WTC11 (cell line): ENCODE measurements around the gene CYP21A2. TPM values are rescaled to one million over a fixed set of nuclear protein-coding genes. Genes with fewer than 3 reads are reported as not detected.

Experiments used
- ATAC-seq: fragments of 200-7000 bp; cut with Tn5 transposase; 2 replicates; pipeline ENCODE4 v1.10.0; 2021; ENCODE audit warnings: mild to moderate bottlenecking, moderate library complexity
- CTCF ChIA-PET: fragments of 300-600 bp; sonication (Branson Sonifier 250); formaldehyde crosslinking; loops from one replicate; lab custom pipeline; 2021; ENCODE audit warnings: antibody characterized with exemption; lab: Charles Lee
- POLR2A ChIA-PET: fragments of 350-600 bp; sonication (Branson Sonifier 250); formaldehyde crosslinking; loops from one replicate; lab custom pipeline; 2021; ENCODE audit warnings: antibody characterized with exemption; lab: Charles Lee
- DNase-seq: peaks from one replicate; pipeline ENCODE4 v3.0.0; 2021; ENCODE audit warnings: low spot score
- H3K27ac Mint-ChIP-seq: 2 replicates; pipeline ENCODE4 v1.8.0; 2021; ENCODE audit warnings: mixed read lengths
- H3K27me3 Mint-ChIP-seq: 2 replicates; pipeline ENCODE4 v1.8.0; 2021; ENCODE audit warnings: low read depth, mild to moderate bottlenecking, moderate library complexity, mixed read lengths
- H3K36me3 Mint-ChIP-seq: 2 replicates; pipeline ENCODE4 v1.8.0; 2021; ENCODE audit warnings: mixed read lengths
- H3K4me1 Mint-ChIP-seq: 2 replicates; pipeline ENCODE4 v1.8.0; 2022; ENCODE audit warnings: mixed read lengths
- H3K4me3 Mint-ChIP-seq: 2 replicates; pipeline ENCODE4 v1.8.0; 2021; ENCODE audit warnings: mild to moderate bottlenecking, moderate library complexity, mixed read lengths
- H3K9me3 Mint-ChIP-seq: 2 replicates; pipeline ENCODE4 v1.8.0; 2021; ENCODE audit warnings: mixed read lengths
- ATF2 ChIP-seq: sonication (generic); formaldehyde crosslinking; IDR thresholded peaks from 2 replicates; pipeline ENCODE4 v1.8.1; 2022; ENCODE audit warnings: low read depth, missing genetic modification reagents, borderline replicate concordance
- CDX4 ChIP-seq: fragments of 250-450 bp; sonication (Bioruptor Pico); IDR thresholded peaks from 2 replicates; pipeline ENCODE4 v1.9.0; 2021; ENCODE audit warnings: moderate library complexity, mild to moderate bottlenecking, inconsistent platforms, borderline replicate concordance
- CTCF ChIP-seq: fragments of 200-600 bp; IDR thresholded peaks from 2 replicates; pipeline ENCODE4 v1.8.0; 2022; ENCODE audit warnings: antibody characterized with exemption
- E2F5 ChIP-seq: sonication (generic); formaldehyde crosslinking; IDR thresholded peaks from 2 replicates; pipeline ENCODE4 v1.8.1; 2022; ENCODE audit warnings: mild to moderate bottlenecking, moderate library complexity, missing genetic modification reagents
- FOXP1 ChIP-seq: sonication (generic); formaldehyde crosslinking; IDR thresholded peaks from 2 replicates; pipeline ENCODE4 v1.8.0; 2022; ENCODE audit warnings: missing genetic modification reagents, mild to moderate bottlenecking, moderate library complexity, borderline replicate concordance
- GABPB1 ChIP-seq: sonication (generic); formaldehyde crosslinking; IDR thresholded peaks from 2 replicates; pipeline ENCODE4 v1.8.1; 2023; ENCODE audit warnings: mild to moderate bottlenecking, missing genetic modification reagents
- NFATC4 ChIP-seq: fragments of 250-450 bp; sonication (Bioruptor Pico); IDR thresholded peaks from 2 replicates; pipeline ENCODE4 v1.9.0; 2021; ENCODE audit warnings: mild to moderate bottlenecking
- NFYB ChIP-seq: sonication (generic); formaldehyde crosslinking; conservative IDR thresholded peaks from 2 replicates; pipeline ENCODE4 v1.8.0; 2022; ENCODE audit warnings: low read depth, missing genetic modification reagents
- NR2C2 ChIP-seq: sonication (generic); formaldehyde crosslinking; IDR thresholded peaks from 2 replicates; pipeline ENCODE4 v1.8.0; 2022; ENCODE audit warnings: mild to moderate bottlenecking, missing genetic modification reagents
- OVOL2 ChIP-seq: fragments of 250-450 bp; sonication (Bioruptor Pico); IDR thresholded peaks from 2 replicates; pipeline ENCODE4 v1.9.0; 2021; ENCODE audit warnings: mild to moderate bottlenecking, borderline replicate concordance
- PRDM15 ChIP-seq: sonication (generic); formaldehyde crosslinking; IDR thresholded peaks from 2 replicates; pipeline ENCODE4 v1.8.0; 2022; ENCODE audit warnings: missing genetic modification reagents
- RELA ChIP-seq: sonication (generic); formaldehyde crosslinking; IDR thresholded peaks from 2 replicates; pipeline ENCODE4 v1.8.1; 2022; ENCODE audit warnings: missing genetic modification reagents, mild to moderate bottlenecking, borderline replicate concordance
- TCF7 ChIP-seq: sonication (generic); formaldehyde crosslinking; IDR thresholded peaks from 2 replicates; pipeline ENCODE4 v1.8.0; 2022; ENCODE audit warnings: mild to moderate bottlenecking, low read depth, missing genetic modification reagents, moderate library complexity
- ZNF232 ChIP-seq: sonication (generic); formaldehyde crosslinking; IDR thresholded peaks from 2 replicates; pipeline ENCODE4 v1.8.0; 2022; ENCODE audit warnings: mild to moderate bottlenecking, missing genetic modification reagents
- ZNF317 ChIP-seq: sonication (generic); formaldehyde crosslinking; IDR thresholded peaks from 2 replicates; pipeline ENCODE4 v1.8.1; 2023; ENCODE audit warnings: low read depth, mild to moderate bottlenecking, moderate library complexity, missing genetic modification reagents, borderline replicate concordance
- ZNF423 ChIP-seq: fragments of 250-450 bp; sonication (Bioruptor Pico); IDR thresholded peaks from 2 replicates; pipeline ENCODE4 v2.1.2; 2022; ENCODE audit warnings: mild to moderate bottlenecking, moderate library complexity
- ZNF532 ChIP-seq: fragments of 250-450 bp; sonication (Bioruptor Pico); IDR thresholded peaks from 2 replicates; pipeline ENCODE4 v1.9.0; 2021; ENCODE audit warnings: mild to moderate bottlenecking, borderline replicate concordance
- ZNF671 ChIP-seq: fragments of 250-450 bp; sonication (Bioruptor Pico); IDR thresholded peaks from 2 replicates; pipeline ENCODE4 v1.8.0; 2021; ENCODE audit warnings: mild to moderate bottlenecking
- total RNA-seq: library from RNA; stranded (reverse); gene quantifications from 3 replicates; pipeline ENCODE4 v1.2.3, GENCODE V29; 2021

CYP21A2 gene
- total RNA-seq, 1 experiment from 2014 or later = 1.2 TPM

GRCh38 chr6:32073101-32073500 is 34.9 kb downstream of the CYP21A2 start:
- no peak for ATAC-seq
- H3K36me3 Mint-ChIP-seq = no peaks in the 10 kb centered on the region
- CTCF ChIA-PET = interaction anchor here (1.0 to 1.8 kb wide), 2 partner anchors 45 to 172 kb away, joined by 3 read pairs; no protein-coding TSS in a partner anchor
- H3K9me3 Mint-ChIP-seq = no peaks in the 10 kb centered on the region
- H3K27ac Mint-ChIP-seq = no peak overlapping the region; the same call in 1 of the 2 replicates
- TF ChIP-seq PRDM15 (CRISPR knock-in tag) (no peak), ZNF317 (no peak), ZNF423 (CRISPR knock-in tag) (peak; percentile 39; the same call in 1 of the 2 replicates)
- TF ChIP-seq, all 79 proteins: peak for 1
- H3K4me3 Mint-ChIP-seq = no peak overlapping the region
- H3K27me3 Mint-ChIP-seq = no peaks in the 10 kb centered on the region
- DNase-seq = no peak
- H3K4me1 Mint-ChIP-seq = peaks cover 13% of the 10 kb centered on the region
- POLR2A ChIA-PET = interaction anchor here (0.7 kb wide), 1 partner anchor 191 kb away, joined by 3 read pairs; no protein-coding TSS in a partner anchor

GRCh38 chr6:32073613-32074012 is 35.4 kb downstream of the CYP21A2 start:
- DNase-seq (no peak), ATAC-seq (no peak)
- peaks cover 13% of the 10 kb centered on the region for H3K4me1 Mint-ChIP-seq
- H3K27me3 Mint-ChIP-seq = no peaks in the 10 kb centered on the region
- no peak overlapping the region for H3K27ac Mint-ChIP-seq
- CTCF ChIA-PET = interaction anchor here (1.0 to 1.8 kb wide), 2 partner anchors 44 to 172 kb away, joined by 3 read pairs; no protein-coding TSS in a partner anchor
- H3K4me3 Mint-ChIP-seq = no peak overlapping the region
- no peaks in the 10 kb centered on the region for H3K36me3 Mint-ChIP-seq
- TF ChIP-seq ZNF232 (CRISPR knock-in tag) (no peak), ZNF671 (CRISPR knock-in tag) (no peak), NFATC4 (CRISPR knock-in tag) (no peak), ZNF532 (CRISPR knock-in tag) (no peak), NR2C2 (CRISPR knock-in tag) (no peak), E2F5 (CRISPR knock-in tag) (no peak), PRDM15 (CRISPR knock-in tag) (no peak), CDX4 (no peak), OVOL2 (CRISPR knock-in tag) (no peak), TCF7 (no peak), RELA (CRISPR knock-in tag) (no peak), ATF2 (CRISPR knock-in tag) (no peak), CTCF (no peak), GABPB1 (CRISPR knock-in tag) (no peak), NFYB (CRISPR knock-in tag) (no peak), FOXP1 (CRISPR knock-in tag) (no peak)
- POLR2A ChIA-PET = no interaction called here
- no peaks in the 10 kb centered on the region for H3K9me3 Mint-ChIP-seq
